ENCODE measurements around the gene LDLRAD1. TPM values are rescaled to one million over a fixed set of nuclear protein-coding genes. Genes with fewer than 3 reads are reported as not detected.
"Not testable (repeated sequence)": the region's sequence is repeated elsewhere in the genome, so short reads cannot be mapped to it uniquely, and the experiment has no call there.

LDLRAD1 gene
- total and polyA plus RNA-seq, 2 donors (not counting 3 experiments of a cell fraction or from before 2014, with no cell fraction given): not detected

- Histone ChIP-seq H2AFZ (ENCODE audit: low read depth, low read length) (no peak overlapping the region), H3K36me3 (ENCODE audit: control insufficient read depth in 2 of 2, extremely low read depth in 1 of 2, insufficient read depth in 2 of 2, low read length in 2 of 2) (peaks cover 0 to 5% of the 10 kb centered on the region in 2 experiments), H3K79me2 (ENCODE audit: control insufficient read depth, insufficient read depth, low read length) (no peaks in the 10 kb centered on the region), H3K9ac (replicated peaks; ENCODE audit: extremely low read depth, insufficient read depth, low read length) (no peak overlapping the region), H3K4me2 (ENCODE audit: insufficient read depth, low read length) (no peak overlapping the region), H3K27ac (ENCODE audit: insufficient read depth, low read depth, low read length) (no peak overlapping the region), H3K9me3 (replicated peaks; ENCODE audit: control insufficient read depth, insufficient read depth, low read length) (no peaks in the 10 kb centered on the region), H3K9me1 (replicated peaks; ENCODE audit: control insufficient read depth, extremely low read depth, insufficient read depth, low read length) (no peaks in the 10 kb centered on the region), H4K20me1 (replicated peaks; ENCODE audit: control insufficient read depth, extremely low read depth, insufficient read depth, low read length) (no peaks in the 10 kb centered on the region), H3K4me3 (replicated peaks in 1 of 3; ENCODE audit: insufficient read depth in 1 of 3, low read depth in 1 of 3, low read length in 3 of 3) (no peak overlapping the region), H3K4me1 (ENCODE audit: control insufficient read depth, extremely low read depth, insufficient read depth, low read length) (no peaks in the 10 kb centered on the region), H3K27me3 (ENCODE audit: control insufficient read depth in 2 of 2, insufficient read depth in 2 of 2, low read length in 2 of 2) (no peaks in the 10 kb centered on the region)
- TF ChIP-seq POLR2AphosphoS5 (IDR thresholded peaks at IDR 0.05; ENCODE audit: insufficient read depth, low read depth, low read length) (no peak), EZH2 (IDR thresholded peaks at IDR 0.05; ENCODE audit: borderline replicate concordance, low read depth, low read length, severe bottlenecking) (no peak), JUN (IDR thresholded peaks at IDR 0.05; ENCODE audit: borderline replicate concordance, insufficient read depth, insufficient read length, low read depth) (no peak), MYC (IDR thresholded peaks at IDR 0.05; ENCODE audit: low read depth, low read length) (no peak), FOS (IDR thresholded peaks at IDR 0.05; ENCODE audit: borderline replicate concordance, insufficient read depth, low read length) (no peak), GATA2 (IDR thresholded peaks at IDR 0.05; ENCODE audit: insufficient read depth, insufficient read length, low read depth, low read length) (no peak), MAX (IDR thresholded peaks at IDR 0.05; ENCODE audit: insufficient read depth, insufficient read length) (no peak)
- intact Hi-C loops (cut with micrococcal nuclease) (no loop called here), dilution Hi-C loops (cut with MboI; ENCODE audit: extremely low pct_ligation_motif_present, low sequenced_read_pairs) (no loop called here)
- no peak for DNase-seq (ENCODE audit: low read depth, low spot score)
- ChIA-PET CTCF (interaction anchor here (1.5 kb wide), 1 partner anchor 13 kb away, joined by 4 read pairs; no protein-coding TSS in a partner anchor), POLR2A (interaction anchor here (0.7 kb wide), 1 partner anchor 50 kb away, joined by 3 read pairs; no protein-coding TSS in a partner anchor)
- BruUV-seq (replicated peaks): no TSS peak
- FAIRE-seq: no peak
Measured at GRCh38 chr1:54027848-54028247, 9.9 kb upstream of the LDLRAD1 start.

GRCh38 chr1:54024811-54025210 is 6.8 kb upstream of the LDLRAD1 start:
- BruUV-seq (replicated peaks); dilution Hi-C loops (cut with MboI; ENCODE audit: extremely low pct_ligation_motif_present, low sequenced_read_pairs): not testable (repeated sequence)

More at GRCh38 chr1:54024811-54025210, 6.8 kb upstream of the LDLRAD1 start:
- H3K4me3 ChIP-seq (replicated peaks in 1 of 3; ENCODE audit: insufficient read depth in 1 of 3, low read depth in 1 of 3, low read length in 3 of 3); H3K79me2 ChIP-seq (ENCODE audit: control insufficient read depth, insufficient read depth, low read length); H3K9me1 ChIP-seq (replicated peaks; ENCODE audit: control insufficient read depth, extremely low read depth, insufficient read depth, low read length); H2AFZ ChIP-seq (ENCODE audit: low read depth, low read length); H3K36me3 ChIP-seq (ENCODE audit: control insufficient read depth in 2 of 2, extremely low read depth in 1 of 2, insufficient read depth in 2 of 2, low read length in 2 of 2); POLR2A ChIA-PET; H3K9me3 ChIP-seq (replicated peaks; ENCODE audit: control insufficient read depth, insufficient read depth, low read length); FAIRE-seq; H3K4me2 ChIP-seq (ENCODE audit: insufficient read depth, low read length); H4K20me1 ChIP-seq (replicated peaks; ENCODE audit: control insufficient read depth, extremely low read depth, insufficient read depth, low read length); DNase-seq (ENCODE audit: low read depth, low spot score); CTCF ChIA-PET; H3K4me1 ChIP-seq (ENCODE audit: control insufficient read depth, extremely low read depth, insufficient read depth, low read length); intact Hi-C loops (cut with micrococcal nuclease); H3K27me3 ChIP-seq (ENCODE audit: control insufficient read depth in 2 of 2, insufficient read depth in 2 of 2, low read length in 2 of 2); H3K9ac ChIP-seq (replicated peaks; ENCODE audit: extremely low read depth, insufficient read depth, low read length); H3K27ac ChIP-seq (ENCODE audit: insufficient read depth, low read depth, low read length): not testable (repeated sequence)

All from endothelial cell of umbilical vein (primary cell).